ENCODE data around the gene SLFN5.

Gene SLFN5

GRCh38 chr17:35235289-35235688 lies 7.6 kb upstream of the SLFN5 start:
- DNase-seq (ENCODE audit: extremely low read depth, low read depth), result no peak
- TF ChIP-seq CTCF (IDR thresholded peaks at IDR 0.05; ENCODE audit: low read depth, low read length), result no peak

GRCh38 chr17:35235917-35236316 lies 7.0 kb upstream of the SLFN5 start:
- TF ChIP-seq CTCF (IDR thresholded peaks at IDR 0.05; ENCODE audit: low read depth, low read length), result no peak
- DNase-seq (ENCODE audit: extremely low read depth, low read depth), result no peak

GRCh38 chr17:35236821-35237220 lies 6.1 kb upstream of the SLFN5 start:
- no peak for TF ChIP-seq CTCF (IDR thresholded peaks at IDR 0.05; ENCODE audit: low read depth, low read length)
- no peak for DNase-seq (ENCODE audit: extremely low read depth, low read depth)

- DNase-seq (ENCODE audit: extremely low read depth, low read depth), result no peak
- no peak for TF ChIP-seq CTCF (IDR thresholded peaks at IDR 0.05; ENCODE audit: low read depth, low read length)
Observed at GRCh38 chr17:35238821-35239220, 4.1 kb upstream of the SLFN5 start.

GRCh38 chr17:35239823-35240222 lies 3.0 kb upstream of the SLFN5 start:
- no peak for DNase-seq (ENCODE audit: extremely low read depth, low read depth)
- no peak for TF ChIP-seq CTCF (IDR thresholded peaks at IDR 0.05; ENCODE audit: low read depth, low read length)

- DNase-seq (ENCODE audit: extremely low read depth, low read depth), result no peak
- no peak for TF ChIP-seq CTCF (IDR thresholded peaks at IDR 0.05; ENCODE audit: low read depth, low read length)
Observed at GRCh38 chr17:35240861-35241260, 2.0 kb upstream of the SLFN5 start.

GRCh38 chr17:35241520-35241919 lies 1.4 kb upstream of the SLFN5 start:
- TF ChIP-seq CTCF (IDR thresholded peaks at IDR 0.05; ENCODE audit: low read depth, low read length), result no peak
- no peak for DNase-seq (ENCODE audit: extremely low read depth, low read depth)
